Measurements from ENCODE around the gene FUT8.
A peak's percentile ranks its signal among the peaks of the same experiment; 100 is the strongest.
"Not testable (repeated sequence)": the region's sequence is repeated elsewhere in the genome, so short reads cannot be mapped to it uniquely, and the experiment has no call there.

The FUT8 gene

DNA sequence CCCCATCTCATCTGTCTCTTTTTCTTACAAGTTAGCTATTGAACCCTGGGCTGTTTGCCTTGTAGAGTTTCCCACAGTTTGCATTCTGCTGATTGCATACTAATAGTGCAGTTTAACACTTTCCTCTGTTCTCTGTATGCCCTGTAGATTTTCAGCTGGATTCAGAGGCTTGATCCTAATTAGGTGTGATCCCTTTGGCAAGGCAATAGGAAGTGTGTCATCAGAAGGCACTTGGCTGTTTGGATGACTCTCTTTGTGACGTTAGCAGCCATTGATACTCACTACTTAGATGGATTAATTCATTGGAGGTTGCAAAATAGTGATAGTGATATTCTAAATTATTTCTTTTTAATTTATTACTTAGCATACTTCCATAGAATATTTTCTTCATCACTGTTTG lies 33.6 kb downstream of the FUT8 start:
- TF ChIP-seq, protein P1, sequence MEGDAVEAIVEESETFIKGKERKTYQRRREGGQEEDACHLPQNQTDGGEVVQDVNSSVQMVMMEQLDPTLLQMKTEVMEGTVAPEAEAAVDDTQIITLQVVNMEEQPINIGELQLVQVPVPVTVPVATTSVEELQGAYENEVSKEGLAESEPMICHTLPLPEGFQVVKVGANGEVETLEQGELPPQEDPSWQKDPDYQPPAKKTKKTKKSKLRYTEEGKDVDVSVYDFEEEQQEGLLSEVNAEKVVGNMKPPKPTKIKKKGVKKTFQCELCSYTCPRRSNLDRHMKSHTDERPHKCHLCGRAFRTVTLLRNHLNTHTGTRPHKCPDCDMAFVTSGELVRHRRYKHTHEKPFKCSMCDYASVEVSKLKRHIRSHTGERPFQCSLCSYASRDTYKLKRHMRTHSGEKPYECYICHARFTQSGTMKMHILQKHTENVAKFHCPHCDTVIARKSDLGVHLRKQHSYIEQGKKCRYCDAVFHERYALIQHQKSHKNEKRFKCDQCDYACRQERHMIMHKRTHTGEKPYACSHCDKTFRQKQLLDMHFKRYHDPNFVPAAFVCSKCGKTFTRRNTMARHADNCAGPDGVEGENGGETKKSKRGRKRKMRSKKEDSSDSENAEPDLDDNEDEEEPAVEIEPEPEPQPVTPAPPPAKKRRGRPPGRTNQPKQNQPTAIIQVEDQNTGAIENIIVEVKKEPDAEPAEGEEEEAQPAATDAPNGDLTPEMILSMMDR (conservative IDR thresholded peaks at IDR 0.05; ENCODE audit: low read depth, low read length) = no peak
- no peak for DNase-seq (ENCODE audit: low read depth)

DNA sequence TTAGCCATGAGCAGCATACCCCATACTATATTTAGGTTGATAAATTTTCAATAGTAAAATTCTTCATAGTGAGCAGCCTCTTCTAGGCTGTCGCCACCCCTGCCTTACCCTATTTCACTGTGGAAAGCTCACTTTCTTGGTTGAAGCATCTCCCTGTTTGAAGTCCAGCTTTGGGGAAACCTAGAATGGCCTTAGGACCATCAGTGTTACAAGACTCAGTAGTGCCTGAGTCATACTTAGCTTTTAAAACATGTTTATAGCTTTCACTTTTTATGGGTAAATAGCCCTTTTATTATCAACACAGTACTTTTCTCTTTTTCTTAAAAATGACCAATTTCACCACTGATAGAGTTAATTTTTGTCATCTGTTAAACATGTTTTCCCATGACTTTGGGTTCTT lies 37.1 kb downstream of the FUT8 start:
- TF ChIP-seq, protein P1 (conservative IDR thresholded peaks at IDR 0.05; ENCODE audit: low read depth, low read length) = no peak
- no peak for DNase-seq (ENCODE audit: low read depth)
- H3K4me3 ChIP-seq (ENCODE audit: low read depth, low read length) = no peak overlapping the region

More for the DNA sequence above, 33.6 kb downstream of the FUT8 start:
- no peak overlapping the region for H3K4me3 ChIP-seq (ENCODE audit: low read depth, low read length)

DNA sequence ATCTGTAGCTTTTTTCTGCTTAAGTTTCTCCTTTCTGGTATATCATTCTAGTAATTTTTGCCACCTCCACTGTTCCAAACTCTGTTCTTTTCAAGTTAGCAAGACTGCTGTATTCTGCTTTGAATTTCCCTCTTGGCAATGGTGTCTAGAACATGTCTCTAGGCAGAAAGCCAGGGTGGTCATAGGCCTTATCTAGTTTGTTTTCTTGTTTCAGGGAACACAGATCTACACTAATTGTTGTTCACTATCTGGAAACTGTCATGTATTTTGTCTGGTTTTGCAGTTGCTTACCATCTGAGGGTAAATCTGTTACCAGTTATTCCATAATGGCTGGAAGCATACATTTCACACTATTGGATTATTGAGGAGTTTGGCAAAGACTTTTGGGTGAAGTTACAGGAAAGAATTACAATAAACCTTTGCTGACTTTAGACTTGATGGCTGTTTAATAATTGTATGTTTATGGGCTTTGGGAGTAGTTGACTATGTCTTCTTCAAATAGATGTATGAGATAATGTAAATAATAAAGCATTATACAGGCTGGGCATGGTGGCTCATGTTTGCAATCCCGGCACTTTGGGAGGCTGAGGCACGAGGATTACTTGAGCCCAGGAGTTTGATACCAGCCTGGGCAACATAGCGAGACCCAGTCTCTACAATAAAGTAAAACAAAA lies 41.4 kb downstream of the FUT8 start:
- H3K4me3 ChIP-seq (ENCODE audit: low read depth, low read length) = no peak overlapping the region
- peak; percentile 62 for DNase-seq (ENCODE audit: low read depth)
- TF ChIP-seq, protein P1 (conservative IDR thresholded peaks at IDR 0.05; ENCODE audit: low read depth, low read length) = no peak

DNA sequence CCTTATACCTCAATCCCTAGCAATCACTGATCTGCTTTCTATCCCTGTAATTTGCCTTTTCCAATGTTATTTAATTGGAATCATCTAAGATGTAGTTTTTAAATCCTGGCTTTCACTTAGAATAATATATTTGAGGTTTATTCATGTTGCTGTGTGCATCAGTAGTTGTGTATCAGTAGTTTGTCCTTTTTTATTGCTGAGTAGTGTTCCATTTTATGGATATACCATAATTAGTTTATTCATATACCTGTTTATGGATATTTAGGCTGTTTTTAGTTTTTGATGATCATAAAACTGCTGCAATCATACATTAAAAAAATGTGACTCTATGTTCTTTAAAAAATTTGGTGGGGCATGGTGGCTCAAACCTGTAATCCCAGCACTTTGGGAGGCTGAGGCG lies 43.7 kb downstream of the FUT8 start:
- no peak for DNase-seq (ENCODE audit: low read depth)
- TF ChIP-seq, protein P1 (conservative IDR thresholded peaks at IDR 0.05; ENCODE audit: low read depth, low read length) = no peak
- H3K4me3 ChIP-seq (ENCODE audit: low read depth, low read length) = no peak overlapping the region

DNA sequence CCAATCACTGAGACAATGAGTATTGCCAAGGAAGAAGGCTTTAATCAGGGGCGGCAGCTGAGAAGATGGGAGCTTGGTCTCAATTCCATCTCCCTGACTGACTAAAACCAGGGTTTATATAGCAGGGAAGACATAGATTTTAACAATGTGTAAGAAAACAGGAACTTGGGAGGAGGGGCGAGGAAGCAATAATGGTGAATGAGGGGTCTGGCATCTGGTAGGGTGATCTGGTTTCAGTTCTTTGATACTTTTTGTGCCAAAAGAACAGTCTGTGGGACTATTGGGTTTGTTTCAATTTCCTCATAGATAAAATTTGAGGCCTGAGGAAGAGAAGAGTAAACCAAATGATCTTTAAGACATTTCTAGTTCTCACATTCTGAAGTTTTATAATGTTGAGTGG lies 49.2 kb downstream of the FUT8 start:
- no peak for DNase-seq (ENCODE audit: low read depth)
- H3K4me3 ChIP-seq (ENCODE audit: low read depth, low read length) = no peak overlapping the region
- TF ChIP-seq, protein P1 (conservative IDR thresholded peaks at IDR 0.05; ENCODE audit: low read depth, low read length) = no peak

DNA sequence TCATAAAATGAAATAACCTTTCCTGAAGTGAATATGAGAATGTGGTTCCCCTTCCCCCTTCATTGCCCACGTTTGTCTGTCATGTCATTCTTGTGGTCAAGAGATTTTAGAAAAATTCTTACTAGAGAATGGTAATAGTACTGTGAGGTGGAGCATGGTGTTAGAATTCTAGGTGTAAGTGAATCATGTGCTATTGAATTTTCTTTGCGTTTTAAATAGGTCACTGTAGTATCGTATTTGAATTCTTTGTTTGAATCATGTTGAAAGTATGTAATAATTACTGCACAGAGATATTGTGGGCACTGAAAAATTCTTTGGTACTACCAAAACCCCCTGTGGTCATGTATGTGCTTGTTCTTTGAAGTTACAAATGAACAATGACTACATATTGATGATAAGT lies 49.9 kb downstream of the FUT8 start:
- no peak overlapping the region for H3K4me3 ChIP-seq (ENCODE audit: low read depth, low read length)
- peak; percentile 79 for DNase-seq (ENCODE audit: low read depth)
- TF ChIP-seq, protein P1 (conservative IDR thresholded peaks at IDR 0.05; ENCODE audit: low read depth, low read length) = no peak

DNA sequence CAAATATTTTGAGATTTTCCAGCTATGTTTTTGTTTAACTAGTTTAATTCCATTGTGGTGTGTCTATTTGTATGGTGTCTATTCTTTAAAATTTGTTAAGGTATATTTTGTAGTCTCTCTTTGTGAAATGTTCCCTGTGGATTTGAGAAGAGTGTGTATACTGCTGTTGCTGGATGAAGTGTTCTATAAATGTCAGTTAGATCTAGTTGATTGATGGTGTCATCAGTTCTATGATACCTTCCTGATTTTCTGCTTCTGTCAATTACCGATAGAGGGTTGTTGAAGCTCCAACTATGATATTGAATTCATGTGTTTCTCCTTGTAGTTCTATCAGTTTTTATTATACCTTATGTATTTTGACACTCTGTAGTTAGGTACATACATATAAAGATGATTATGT lies 53.1 kb downstream of the FUT8 start:
- no peak for DNase-seq (ENCODE audit: low read depth)
- no peak overlapping the region for H3K4me3 ChIP-seq (ENCODE audit: low read depth, low read length)
- TF ChIP-seq, protein P1 (conservative IDR thresholded peaks at IDR 0.05; ENCODE audit: low read depth, low read length) = no peak

DNA sequence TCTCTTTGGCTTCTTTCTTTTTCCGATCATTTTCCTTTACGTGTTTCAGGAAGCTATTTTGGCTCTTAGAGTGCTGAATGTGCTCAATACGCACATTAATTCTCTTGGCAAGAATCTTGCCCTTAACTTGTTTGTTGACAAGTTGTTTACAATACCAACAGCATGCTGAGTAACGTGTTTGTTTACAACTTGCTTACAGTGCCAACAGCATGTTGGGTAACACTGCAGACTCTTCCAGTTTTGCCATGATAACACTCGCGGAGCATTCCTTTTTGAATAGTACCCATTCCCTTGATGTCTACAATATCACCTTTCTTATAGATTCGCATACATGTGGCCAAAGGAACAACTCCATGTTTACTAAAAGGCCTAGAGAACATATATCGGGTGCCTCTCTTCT lies 55.4 kb downstream of the FUT8 start:
- DNase-seq (ENCODE audit: low read depth); H3K4me3 ChIP-seq (ENCODE audit: low read depth, low read length): not testable (repeated sequence)

All from choroid plexus epithelial cell (primary cell).